Neural crest cell (in vitro differentiated cells): ENCODE results near the gene ATP8B1. TPM values are rescaled to one million over a fixed set of nuclear protein-coding genes. Genes with fewer than 3 reads are reported as not detected.

Experiments
- DNase-seq: peaks from one replicate; pipeline ENCODE4 v3.0.0; 2021; ENCODE audit warnings: low read depth, mixed read lengths, low spot score
- H3K27ac Mint-ChIP-seq: one replicate; pipeline ENCODE4 v1.8.0; 2021; ENCODE audit warnings: mild to moderate bottlenecking, mixed read lengths; ENCODE audit not compliant: unreplicated experiment
- H3K27me3 Mint-ChIP-seq: 2 replicates; pipeline ENCODE4 v1.8.0; 2021; ENCODE audit warnings: low read depth, mild to moderate bottlenecking, mixed read lengths
- H3K36me3 Mint-ChIP-seq: 2 replicates; pipeline ENCODE4 v1.8.0; 2021; ENCODE audit warnings: low read depth, mild to moderate bottlenecking, mixed read lengths
- H3K4me1 Mint-ChIP-seq: 2 replicates; pipeline ENCODE4 v1.8.0; 2021; ENCODE audit warnings: mixed read lengths
- H3K4me3 Mint-ChIP-seq: one replicate; pipeline ENCODE4 v1.8.0; 2021; ENCODE audit warnings: mild to moderate bottlenecking, mixed read lengths
- H3K9me3 Mint-ChIP-seq: 2 replicates; pipeline ENCODE4 v1.8.0; 2021; ENCODE audit warnings: mixed read lengths
- total RNA-seq: library from RNA; stranded (reverse); gene quantifications from 2 replicates; pipeline ENCODE4 v1.2.1, GENCODE V29; 2021
- TF ChIP-seq, protein P1 (sequence below): fragments of 200-600 bp; sonication (generic); conservative IDR thresholded peaks from 2 replicates; pipeline ENCODE4 v1.5.0; 2021; ENCODE audit warnings: antibody characterized with exemption, mild to moderate bottlenecking

Gene ATP8B1
- total RNA-seq, 1 donor from 2014 or later: 0.05 TPM

DNA sequence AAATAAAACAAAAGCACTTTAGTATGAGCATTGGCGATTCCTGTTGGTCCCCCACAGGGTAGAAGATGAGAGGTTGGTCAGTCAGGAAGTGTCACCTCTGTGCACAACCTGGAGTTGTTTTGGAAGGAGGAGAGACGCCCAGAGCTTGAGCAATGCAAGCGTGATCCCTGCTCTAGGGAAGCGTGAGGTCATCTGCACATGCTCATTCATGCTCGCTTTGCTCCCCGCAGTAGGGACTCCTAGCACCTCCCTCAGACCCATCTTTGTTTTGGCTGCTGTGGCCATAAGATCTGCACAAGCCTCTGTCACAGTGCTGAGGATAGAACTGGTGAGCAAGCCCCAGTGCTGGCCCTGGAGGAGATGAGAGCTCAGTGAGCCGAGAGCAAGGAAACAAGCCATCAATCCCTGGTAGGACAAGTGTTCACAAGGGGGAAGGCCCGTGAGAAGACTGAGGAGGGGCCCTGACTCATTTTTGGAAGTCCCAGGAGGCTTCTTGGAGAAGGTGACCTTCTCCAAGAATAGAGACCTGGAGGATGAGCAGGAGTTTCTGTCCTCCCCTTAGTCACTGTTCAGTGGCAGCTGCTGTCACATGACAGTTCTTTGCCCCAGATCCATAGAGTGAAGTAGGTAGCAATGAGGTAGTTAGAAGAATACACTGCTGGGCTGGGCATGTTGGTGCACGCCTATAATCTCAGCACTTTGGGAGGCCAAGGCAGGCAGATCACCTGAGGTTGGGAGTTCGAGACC, 13.3 kb upstream of the ATP8B1 start:
- TF ChIP-seq, protein P1, sequence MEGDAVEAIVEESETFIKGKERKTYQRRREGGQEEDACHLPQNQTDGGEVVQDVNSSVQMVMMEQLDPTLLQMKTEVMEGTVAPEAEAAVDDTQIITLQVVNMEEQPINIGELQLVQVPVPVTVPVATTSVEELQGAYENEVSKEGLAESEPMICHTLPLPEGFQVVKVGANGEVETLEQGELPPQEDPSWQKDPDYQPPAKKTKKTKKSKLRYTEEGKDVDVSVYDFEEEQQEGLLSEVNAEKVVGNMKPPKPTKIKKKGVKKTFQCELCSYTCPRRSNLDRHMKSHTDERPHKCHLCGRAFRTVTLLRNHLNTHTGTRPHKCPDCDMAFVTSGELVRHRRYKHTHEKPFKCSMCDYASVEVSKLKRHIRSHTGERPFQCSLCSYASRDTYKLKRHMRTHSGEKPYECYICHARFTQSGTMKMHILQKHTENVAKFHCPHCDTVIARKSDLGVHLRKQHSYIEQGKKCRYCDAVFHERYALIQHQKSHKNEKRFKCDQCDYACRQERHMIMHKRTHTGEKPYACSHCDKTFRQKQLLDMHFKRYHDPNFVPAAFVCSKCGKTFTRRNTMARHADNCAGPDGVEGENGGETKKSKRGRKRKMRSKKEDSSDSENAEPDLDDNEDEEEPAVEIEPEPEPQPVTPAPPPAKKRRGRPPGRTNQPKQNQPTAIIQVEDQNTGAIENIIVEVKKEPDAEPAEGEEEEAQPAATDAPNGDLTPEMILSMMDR: no peak
- H3K27ac Mint-ChIP-seq: no peak overlapping the region
- no peak for DNase-seq

GRCh38 chr18:57814555-57814954, 11.4 kb upstream of the ATP8B1 start:
- H3K9me3 Mint-ChIP-seq: peaks cover 9% of the 10 kb centered on the region
- TF ChIP-seq, protein P1: no peak
- DNase-seq: no peak
- H3K27ac Mint-ChIP-seq: no peak overlapping the region
- no peaks in the 10 kb centered on the region for H3K4me1 Mint-ChIP-seq
- H3K27me3 Mint-ChIP-seq: peaks cover 6% of the 10 kb centered on the region
- no peaks in the 10 kb centered on the region for H3K36me3 Mint-ChIP-seq
- H3K4me3 Mint-ChIP-seq: no peak overlapping the region

More for the DNA sequence above, 13.3 kb upstream of the ATP8B1 start:
- H3K4me3 Mint-ChIP-seq: no peak overlapping the region
- H3K9me3 Mint-ChIP-seq: peaks cover 6% of the 10 kb centered on the region
- peaks cover under 1% of the 10 kb centered on the region for H3K27me3 Mint-ChIP-seq
- H3K36me3 Mint-ChIP-seq: no peaks in the 10 kb centered on the region
- H3K4me1 Mint-ChIP-seq: peaks cover 4% of the 10 kb centered on the region

- no peaks in the 10 kb centered on the region for H3K36me3 Mint-ChIP-seq
- H3K4me3 Mint-ChIP-seq: no peak overlapping the region
- H3K27me3 Mint-ChIP-seq: peaks cover 18% of the 10 kb centered on the region
- no peaks in the 10 kb centered on the region for H3K4me1 Mint-ChIP-seq
- no peak overlapping the region for H3K27ac Mint-ChIP-seq
- DNase-seq: no peak
- TF ChIP-seq, protein P1: no peak
- peaks cover 9% of the 10 kb centered on the region for H3K9me3 Mint-ChIP-seq
These were observed 10.1 kb upstream of the ATP8B1 start for GRCh38 chr18:57813245-57813644.

DNA sequence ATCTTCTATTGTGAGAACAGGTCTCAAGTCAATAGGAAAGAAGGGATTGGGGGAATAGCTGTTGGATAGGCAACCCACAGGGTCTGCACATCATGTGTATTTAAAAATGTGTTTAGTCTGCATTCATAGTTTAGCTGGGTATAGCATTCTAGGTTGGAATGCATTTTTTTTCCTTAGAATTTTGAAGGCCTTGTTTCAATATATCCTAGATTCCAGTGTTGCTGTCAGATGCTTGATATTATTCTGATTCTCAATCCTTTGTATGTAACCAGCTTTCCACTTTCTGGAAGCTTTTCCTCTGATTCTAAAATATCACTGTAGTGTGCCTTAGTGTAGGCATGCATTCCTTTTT, 9.0 kb upstream of the ATP8B1 start:
- Mint-ChIP-seq H3K4me1 (no peaks in the 10 kb centered on the region), H3K36me3 (no peaks in the 10 kb centered on the region)

DNA sequence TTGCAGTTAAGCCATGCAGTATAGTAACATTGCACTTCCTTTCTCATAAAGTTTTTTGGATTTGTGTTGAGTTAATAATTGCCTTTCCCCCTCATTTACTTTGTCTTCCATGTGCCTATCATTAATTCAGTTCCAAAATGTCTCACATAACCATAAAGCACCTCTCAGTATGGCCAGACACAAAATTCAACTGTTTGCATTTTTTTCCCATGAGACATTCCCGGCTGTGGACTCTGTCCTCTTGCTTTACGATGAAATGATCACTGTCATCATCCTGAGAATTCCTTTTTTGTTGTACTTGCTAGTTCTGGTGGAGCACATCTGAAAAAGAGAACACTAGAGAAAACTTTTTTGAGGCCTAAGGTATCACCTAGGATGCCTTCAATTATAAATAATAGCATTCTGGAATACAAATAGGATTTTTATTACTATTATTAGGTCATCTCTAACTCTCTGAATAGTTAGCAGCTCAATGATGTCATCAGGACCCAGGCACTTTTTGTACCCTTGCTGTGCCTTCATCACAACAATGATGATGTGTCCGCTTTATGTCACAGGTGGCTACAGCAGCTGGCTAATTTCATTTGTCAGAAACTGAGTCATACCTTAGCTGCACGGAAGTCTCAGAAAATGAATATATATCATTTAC, 8.5 kb upstream of the ATP8B1 start:
- no peak overlapping the region for H3K27ac Mint-ChIP-seq
- H3K27me3 Mint-ChIP-seq: peaks cover 32% of the 10 kb centered on the region
- H3K9me3 Mint-ChIP-seq: peaks cover 9% of the 10 kb centered on the region
- H3K4me1 Mint-ChIP-seq: no peaks in the 10 kb centered on the region
- DNase-seq: no peak
- no peak overlapping the region for H3K4me3 Mint-ChIP-seq
- TF ChIP-seq, protein P1: no peak
- no peaks in the 10 kb centered on the region for H3K36me3 Mint-ChIP-seq

More for the DNA sequence above, 9.0 kb upstream of the ATP8B1 start:
- no peak for DNase-seq
- TF ChIP-seq, protein P1: no peak
- H3K27ac Mint-ChIP-seq: no peak overlapping the region
- no peak overlapping the region for H3K4me3 Mint-ChIP-seq
- H3K9me3 Mint-ChIP-seq: peaks cover 9% of the 10 kb centered on the region
- peaks cover 28% of the 10 kb centered on the region for H3K27me3 Mint-ChIP-seq
